Liver (tissue), 9 donors: Measurements from ENCODE around the gene CELF2. TPM values are rescaled to one million over a fixed set of nuclear protein-coding genes. Genes with fewer than 3 reads are reported as not detected.

Experiments used
- DNase-seq: peaks from one replicate; pipeline ENCODE4 v3.0.0-alpha.2; 2017; ENCODE audit warnings: low spot score
- H3K27ac ChIP-seq, 2 donors: one replicate each; pipeline ENCODE4 v1.7.0; 2013; ENCODE audit warnings: inconsistent platforms in 2 of 2, low read length in 2 of 2, control low read depth in 1 of 2, low read depth in 1 of 2, mild to moderate bottlenecking in 1 of 2
- H3K27me3 ChIP-seq, 4 donors: one replicate each; pipeline versions ENCODE4 v1.6.1 to v1.7.0; 2013; ENCODE audit warnings: low read length in 3 of 4, inconsistent platforms in 1 of 4, mild to moderate bottlenecking in 1 of 4, moderate library complexity in 1 of 4; ENCODE audit not compliant: control insufficient read depth in 4 of 4, insufficient read depth in 4 of 4
- H3K36me3 ChIP-seq, 4 donors: one replicate each; pipeline versions ENCODE4 v1.6.1 to v1.7.0; 2013; ENCODE audit warnings: low read length in 3 of 4, mild to moderate bottlenecking in 3 of 4, low read depth in 1 of 4, moderate library complexity in 1 of 4; ENCODE audit not compliant: control insufficient read depth in 4 of 4, insufficient read depth in 3 of 4
- H3K4me1 ChIP-seq, 4 donors: one replicate each; pipeline versions ENCODE4 v1.6.1 to v1.7.0; 2013; ENCODE audit warnings: low read length in 3 of 4, mild to moderate bottlenecking in 3 of 4, moderate library complexity in 1 of 4; ENCODE audit not compliant: control insufficient read depth in 4 of 4, insufficient read depth in 4 of 4
- H3K4me3 ChIP-seq, 3 donors: one replicate each; pipeline versions ENCODE4 v1.6.1 to v1.7.0; 2013; ENCODE audit warnings: low read length in 3 of 3, control low read depth in 1 of 3, low read depth in 1 of 3, mild to moderate bottlenecking in 1 of 3
- H3K9ac ChIP-seq, 2 donors: one replicate each; pipeline ENCODE4 v1.7.0; 2013; ENCODE audit warnings: low read length in 2 of 2, mild to moderate bottlenecking in 2 of 2, moderate library complexity in 2 of 2, control low read depth in 1 of 2, low read depth in 1 of 2
- H3K9me3 ChIP-seq, 4 donors: one replicate each; pipeline versions ENCODE4 v1.6.1 to v1.7.0; 2013; ENCODE audit warnings: low read length in 3 of 4; ENCODE audit not compliant: control insufficient read depth in 4 of 4
- EGR1 ChIP-seq, 2 donors: IDR thresholded peaks; 2 replicates each; pipeline ENCODE4 v1.6.1; 2016 to 2018; ENCODE audit warnings: antibody characterized with exemption in 2 of 2, low read depth in 2 of 2
- FOXA1 ChIP-seq: IDR thresholded peaks from 2 replicates; pipeline ENCODE4 v1.6.1; 2016; ENCODE audit warnings: antibody characterized with exemption
- FOXA2 ChIP-seq: IDR thresholded peaks from 2 replicates; pipeline ENCODE4 v1.6.1; 2016; ENCODE audit warnings: antibody characterized with exemption
- GABPA ChIP-seq, 2 donors: IDR thresholded peaks in 1 of 2; conservative IDR thresholded peaks in 1 of 2; 2 replicates each; pipeline ENCODE4 v1.6.1; 2016; ENCODE audit warnings: antibody characterized with exemption in 2 of 2, mild to moderate bottlenecking in 1 of 2, moderate library complexity in 1 of 2
- HNF4A ChIP-seq, 2 donors: conservative IDR thresholded peaks; 2 replicates each; pipeline ENCODE4 v1.6.1; 2016; ENCODE audit warnings: antibody characterized with exemption in 2 of 2, mild to moderate bottlenecking in 2 of 2
- HNF4G ChIP-seq: IDR thresholded peaks from 2 replicates; pipeline ENCODE4 v1.6.1; 2016; ENCODE audit warnings: antibody characterized with exemption
- NR2F2 ChIP-seq: IDR thresholded peaks from 2 replicates; pipeline ENCODE4 v1.6.1; 2016; ENCODE audit warnings: antibody characterized with exemption
- RAD21 ChIP-seq, 2 donors: IDR thresholded peaks; 2 replicates each; pipeline ENCODE4 v1.6.1; 2016; ENCODE audit warnings: antibody characterized with exemption in 2 of 2, mild to moderate bottlenecking in 2 of 2
- RXRA ChIP-seq, 2 donors: IDR thresholded peaks; 2 replicates each; pipeline ENCODE4 v1.6.1; 2017 to 2018; ENCODE audit warnings: antibody characterized with exemption in 2 of 2, mild to moderate bottlenecking in 1 of 2
- SP1 ChIP-seq: IDR thresholded peaks from 2 replicates; pipeline ENCODE4 v1.6.1; 2018; ENCODE audit warnings: antibody characterized with exemption, mild to moderate bottlenecking
- TAF1 ChIP-seq: conservative IDR thresholded peaks from 2 replicates; pipeline ENCODE4 v1.6.1; 2016; ENCODE audit warnings: antibody characterized with exemption, mild to moderate bottlenecking
- YY1 ChIP-seq: IDR thresholded peaks from 2 replicates; pipeline ENCODE4 v1.6.1; 2016; ENCODE audit warnings: antibody characterized with exemption, mild to moderate bottlenecking
- WGBS: extraction: QIAGEN DNeasy Blood & Tissue Kit; methylation state at CpG from one replicate; pipeline ENCODE4 v1.1.7; 2013; 5-methylcytosine and 5-hydroxymethylcytosine counted together
- polyA plus RNA-seq, 2 donors: library from polyadenylated mRNA; stranded (reverse) in 1 of 2; unstranded in 1 of 2; fragments of 200-250 nt in 1 of 2; fragments of >200 nt in 1 of 2; fragmentation: Nextera tagmentation in 1 of 2; extraction: Ambion mirVana in 1 of 2; gene quantifications; one replicate each; pipeline versions ENCODE4 v1.2.1 to v1.2.3, GENCODE V29; 2013 to 2015
- total RNA-seq, 2 donors: library from RNA; depleted of rRNA; stranded (reverse); fragments of >200 nt; gene quantifications; one replicate each; pipeline ENCODE4 v1.2.3, GENCODE V29; 2014
- TF ChIP-seq, protein P1 (sequence below): fragments of 150-350 bp; IDR thresholded peaks from 2 replicates; pipeline ENCODE4 v1.5.1; 2017; ENCODE audit warnings: improper control_type of control experiment, low read depth, low read length; ENCODE audit not compliant: missing input control
- TF ChIP-seq, protein P2 (sequence below): IDR thresholded peaks from 2 replicates; pipeline ENCODE4 v1.6.1; 2016; ENCODE audit warnings: antibody characterized with exemption
- TF ChIP-seq, protein P3 (sequence below): IDR thresholded peaks from 2 replicates; pipeline ENCODE4 v1.6.1; 2016; ENCODE audit warnings: antibody characterized with exemption, mild to moderate bottlenecking
- TF ChIP-seq, protein P4 (sequence below): IDR thresholded peaks from 2 replicates; pipeline ENCODE4 v1.6.1; 2016; ENCODE audit warnings: antibody characterized with exemption
- donor health status: healthy.
- donor health status: healthy.
- donor health status: healthy.
- donor health status: healthy.
- donor health status: healthy.

CELF2 gene
- total and polyA plus RNA-seq, 4 donors = 1.4 to 8.5 (median 5.6) TPM

DNA sequence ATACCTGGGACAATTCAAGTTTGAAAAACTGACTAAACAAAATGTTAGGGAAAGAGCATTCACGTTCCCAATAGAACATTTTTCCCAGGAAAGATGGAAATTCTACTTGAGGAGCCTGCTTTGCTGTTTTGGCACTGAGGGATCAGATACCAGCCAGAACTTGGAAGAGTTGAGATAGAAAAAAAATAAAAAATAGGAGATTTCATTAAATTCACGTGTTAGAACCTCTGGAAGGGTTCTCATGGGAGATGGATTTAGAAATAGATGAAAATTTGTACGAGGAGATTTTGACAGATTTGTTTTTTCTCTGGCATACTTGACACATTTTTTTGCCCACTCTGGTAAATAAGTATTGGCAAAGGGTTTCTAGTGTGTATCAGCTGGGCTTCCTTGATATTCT, 63.7 kb downstream of the CELF2 start:
- no peak for DNase-seq
- Histone ChIP-seq H3K27me3 (no peaks in the 10 kb centered on the region), H3K4me3 (no peak overlapping the region), H3K36me3 (no peaks in the 10 kb centered on the region), H3K9me3 (no peaks in the 10 kb centered on the region), H3K27ac (no peak overlapping the region), H3K9ac (no peak overlapping the region), H3K4me1 (no peaks in the 10 kb centered on the region)
- TF ChIP-seq NR2F2 (no peak), FOXA1 (no peak), YY1 (no peak), GABPA (IDR thresholded peaks at IDR 0.05 in 1 of 2, conservative IDR thresholded peaks at IDR 0.05 in 1 of 2) (no peak), HNF4A (conservative IDR thresholded peaks at IDR 0.05) (no peak), RXRA (IDR thresholded peaks at IDR 0.05) (no peak), FOXA2 (no peak), HNF4G (no peak), RAD21 (IDR thresholded peaks at IDR 0.05) (no peak), EGR1 (IDR thresholded peaks at IDR 0.05; ENCODE audit: low read depth in 2 of 2) (no peak), SP1 (no peak)
- TF ChIP-seq, protein P1, sequence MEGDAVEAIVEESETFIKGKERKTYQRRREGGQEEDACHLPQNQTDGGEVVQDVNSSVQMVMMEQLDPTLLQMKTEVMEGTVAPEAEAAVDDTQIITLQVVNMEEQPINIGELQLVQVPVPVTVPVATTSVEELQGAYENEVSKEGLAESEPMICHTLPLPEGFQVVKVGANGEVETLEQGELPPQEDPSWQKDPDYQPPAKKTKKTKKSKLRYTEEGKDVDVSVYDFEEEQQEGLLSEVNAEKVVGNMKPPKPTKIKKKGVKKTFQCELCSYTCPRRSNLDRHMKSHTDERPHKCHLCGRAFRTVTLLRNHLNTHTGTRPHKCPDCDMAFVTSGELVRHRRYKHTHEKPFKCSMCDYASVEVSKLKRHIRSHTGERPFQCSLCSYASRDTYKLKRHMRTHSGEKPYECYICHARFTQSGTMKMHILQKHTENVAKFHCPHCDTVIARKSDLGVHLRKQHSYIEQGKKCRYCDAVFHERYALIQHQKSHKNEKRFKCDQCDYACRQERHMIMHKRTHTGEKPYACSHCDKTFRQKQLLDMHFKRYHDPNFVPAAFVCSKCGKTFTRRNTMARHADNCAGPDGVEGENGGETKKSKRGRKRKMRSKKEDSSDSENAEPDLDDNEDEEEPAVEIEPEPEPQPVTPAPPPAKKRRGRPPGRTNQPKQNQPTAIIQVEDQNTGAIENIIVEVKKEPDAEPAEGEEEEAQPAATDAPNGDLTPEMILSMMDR = no peak
- TF ChIP-seq, protein P2, sequence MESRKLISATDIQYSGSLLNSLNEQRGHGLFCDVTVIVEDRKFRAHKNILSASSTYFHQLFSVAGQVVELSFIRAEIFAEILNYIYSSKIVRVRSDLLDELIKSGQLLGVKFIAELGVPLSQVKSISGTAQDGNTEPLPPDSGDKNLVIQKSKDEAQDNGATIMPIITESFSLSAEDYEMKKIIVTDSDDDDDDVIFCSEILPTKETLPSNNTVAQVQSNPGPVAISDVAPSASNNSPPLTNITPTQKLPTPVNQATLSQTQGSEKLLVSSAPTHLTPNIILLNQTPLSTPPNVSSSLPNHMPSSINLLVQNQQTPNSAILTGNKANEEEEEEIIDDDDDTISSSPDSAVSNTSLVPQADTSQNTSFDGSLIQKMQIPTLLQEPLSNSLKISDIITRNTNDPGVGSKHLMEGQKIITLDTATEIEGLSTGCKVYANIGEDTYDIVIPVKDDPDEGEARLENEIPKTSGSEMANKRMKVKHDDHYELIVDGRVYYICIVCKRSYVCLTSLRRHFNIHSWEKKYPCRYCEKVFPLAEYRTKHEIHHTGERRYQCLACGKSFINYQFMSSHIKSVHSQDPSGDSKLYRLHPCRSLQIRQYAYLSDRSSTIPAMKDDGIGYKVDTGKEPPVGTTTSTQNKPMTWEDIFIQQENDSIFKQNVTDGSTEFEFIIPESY = no peak
- TF ChIP-seq, protein P3, sequence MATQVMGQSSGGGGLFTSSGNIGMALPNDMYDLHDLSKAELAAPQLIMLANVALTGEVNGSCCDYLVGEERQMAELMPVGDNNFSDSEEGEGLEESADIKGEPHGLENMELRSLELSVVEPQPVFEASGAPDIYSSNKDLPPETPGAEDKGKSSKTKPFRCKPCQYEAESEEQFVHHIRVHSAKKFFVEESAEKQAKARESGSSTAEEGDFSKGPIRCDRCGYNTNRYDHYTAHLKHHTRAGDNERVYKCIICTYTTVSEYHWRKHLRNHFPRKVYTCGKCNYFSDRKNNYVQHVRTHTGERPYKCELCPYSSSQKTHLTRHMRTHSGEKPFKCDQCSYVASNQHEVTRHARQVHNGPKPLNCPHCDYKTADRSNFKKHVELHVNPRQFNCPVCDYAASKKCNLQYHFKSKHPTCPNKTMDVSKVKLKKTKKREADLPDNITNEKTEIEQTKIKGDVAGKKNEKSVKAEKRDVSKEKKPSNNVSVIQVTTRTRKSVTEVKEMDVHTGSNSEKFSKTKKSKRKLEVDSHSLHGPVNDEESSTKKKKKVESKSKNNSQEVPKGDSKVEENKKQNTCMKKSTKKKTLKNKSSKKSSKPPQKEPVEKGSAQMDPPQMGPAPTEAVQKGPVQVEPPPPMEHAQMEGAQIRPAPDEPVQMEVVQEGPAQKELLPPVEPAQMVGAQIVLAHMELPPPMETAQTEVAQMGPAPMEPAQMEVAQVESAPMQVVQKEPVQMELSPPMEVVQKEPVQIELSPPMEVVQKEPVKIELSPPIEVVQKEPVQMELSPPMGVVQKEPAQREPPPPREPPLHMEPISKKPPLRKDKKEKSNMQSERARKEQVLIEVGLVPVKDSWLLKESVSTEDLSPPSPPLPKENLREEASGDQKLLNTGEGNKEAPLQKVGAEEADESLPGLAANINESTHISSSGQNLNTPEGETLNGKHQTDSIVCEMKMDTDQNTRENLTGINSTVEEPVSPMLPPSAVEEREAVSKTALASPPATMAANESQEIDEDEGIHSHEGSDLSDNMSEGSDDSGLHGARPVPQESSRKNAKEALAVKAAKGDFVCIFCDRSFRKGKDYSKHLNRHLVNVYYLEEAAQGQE = no peak
- TF ChIP-seq, protein P4, sequence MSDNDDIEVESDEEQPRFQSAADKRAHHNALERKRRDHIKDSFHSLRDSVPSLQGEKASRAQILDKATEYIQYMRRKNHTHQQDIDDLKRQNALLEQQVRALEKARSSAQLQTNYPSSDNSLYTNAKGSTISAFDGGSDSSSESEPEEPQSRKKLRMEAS = no peak
- 36% methylated on average over 3 of the region's 3 CpGs for WGBS

DNA sequence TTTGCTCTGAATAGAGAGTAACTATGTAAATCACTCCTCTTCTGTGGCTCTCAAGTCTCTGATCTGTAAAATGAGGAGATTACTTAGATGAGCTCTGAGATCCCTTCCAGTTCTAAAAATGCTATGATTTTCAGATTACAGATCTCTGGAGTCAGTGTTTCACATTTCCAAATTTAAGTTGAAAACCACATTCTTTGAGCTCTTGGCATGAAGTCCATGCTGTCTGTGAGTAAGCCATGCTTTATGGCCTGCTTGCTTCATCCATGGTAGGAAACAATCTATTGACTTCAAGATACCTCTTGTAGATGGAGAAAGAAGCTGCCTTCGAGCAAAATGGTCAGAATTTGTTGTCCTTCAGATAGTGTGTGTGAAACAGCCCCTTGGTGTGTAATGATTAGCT, 64.9 kb downstream of the CELF2 start:
- Histone ChIP-seq H3K9ac (no peak overlapping the region), H3K4me1 (no peaks in the 10 kb centered on the region), H3K27ac (no peak overlapping the region), H3K36me3 (no peaks in the 10 kb centered on the region), H3K9me3 (no peaks in the 10 kb centered on the region), H3K4me3 (no peak overlapping the region), H3K27me3 (no peaks in the 10 kb centered on the region)
- 6% methylated on average over 1 of the region's 1 CpG for WGBS
- TF ChIP-seq FOXA1 (no peak), RAD21 (IDR thresholded peaks at IDR 0.05) (no peak), RXRA (IDR thresholded peaks at IDR 0.05) (no peak), SP1 (no peak), TAF1 (no peak)
- TF ChIP-seq, protein P3 = no peak
- TF ChIP-seq, protein P1 = no peak
- TF ChIP-seq, protein P2 = no peak
- no peak for DNase-seq
